HEK293 (cell line): ENCODE results near the gene SERPINB6.

ENCODE experiments used
- CTCF ChIA-PET: fragments of 350-600 bp; formaldehyde crosslinking; extraction: SDS; loops from one replicate; lab custom pipeline; 2021; ENCODE audit warnings: antibody characterized with exemption; lab: Yijun Ruan, JAX
- POLR2A ChIA-PET: fragments of 300-600 bp; formaldehyde crosslinking; extraction: SDS; loops from one replicate; lab custom pipeline; 2020; ENCODE audit warnings: antibody characterized with exemption, inconsistent platforms; lab: Yijun Ruan, JAX
- H3K27ac ChIP-seq: fragments of 200-500 bp; sonication (Bioruptor generic); 2 replicates; pipeline ENCODE4 v1.5.1; 2014; ENCODE audit warnings: low read depth, low read length, control low read depth, inconsistent platforms; ENCODE audit errors: extremely low read depth
- H3K36me3 ChIP-seq, 2 experiments: fragments of 200-500 bp in 1 of 2; sonication (Bioruptor generic) in 1 of 2; 1 replicate in 1 of 2; 2 replicates in 1 of 2; pipeline ENCODE4 v1.5.1; 2014 to 2017; ENCODE audit warnings: inconsistent platforms in 2 of 2, low read length in 2 of 2; ENCODE audit not compliant: control insufficient read depth in 2 of 2, insufficient read depth in 1 of 2
- H3K4me1 ChIP-seq: fragments of 200-500 bp; sonication (Bioruptor generic); 2 replicates; pipeline ENCODE4 v1.5.1; 2014; ENCODE audit warnings: mild to moderate bottlenecking, low read length, inconsistent platforms; ENCODE audit not compliant: control insufficient read depth, insufficient read depth
- H3K4me3 ChIP-seq: 2 replicates; pipeline ENCODE4 v1.5.1; 2011; ENCODE audit warnings: low read depth, mild to moderate bottlenecking, control low read depth, low read length, moderate library complexity
- H3K9me3 ChIP-seq: fragments of 200-500 bp; sonication (Bioruptor generic); 2 replicates; pipeline ENCODE4 v1.5.1; 2014; ENCODE audit warnings: low read depth, low read length, inconsistent platforms; ENCODE audit not compliant: control insufficient read depth, insufficient read depth
- KLF10 ChIP-seq: fragments of 450-650 bp; IDR thresholded peaks from 2 replicates; pipeline ENCODE4 v1.5.1; 2018; ENCODE audit warnings: missing biosample characterization, mild to moderate bottlenecking, missing genetic modification characterization
- PBX3 ChIP-seq: sonication (generic); formaldehyde crosslinking; IDR thresholded peaks from 2 replicates; pipeline ENCODE4 v1.8.1; 2022; ENCODE audit warnings: mild to moderate bottlenecking, moderate library complexity, missing genetic modification reagents
- PRDM10 ChIP-seq: fragments of 450-650 bp; formaldehyde crosslinking; IDR thresholded peaks from 2 replicates; pipeline ENCODE4 v1.5.1; 2016; ENCODE audit warnings: missing biosample characterization, missing genetic modification characterization
- TCF7L2 ChIP-seq: IDR thresholded peaks from 2 replicates; pipeline ENCODE4 v1.6.1; 2011; ENCODE audit warnings: low read depth, mild to moderate bottlenecking, inconsistent platforms, low read length, moderate library complexity, borderline replicate concordance
- TRIM28 ChIP-seq: IDR thresholded peaks from 2 replicates; pipeline ENCODE4 v1.6.1; 2011; ENCODE audit warnings: low read length, control low read depth, borderline replicate concordance
- ZBTB7A ChIP-seq: fragments of 450-650 bp; formaldehyde crosslinking; IDR thresholded peaks from 2 replicates; pipeline ENCODE4 v1.5.1; 2016; ENCODE audit warnings: low read depth, missing biosample characterization, missing genetic modification characterization
- ZBTB8A ChIP-seq: fragments of 450-650 bp; formaldehyde crosslinking; IDR thresholded peaks from 2 replicates; pipeline ENCODE4 v1.5.1; 2016; ENCODE audit warnings: missing biosample characterization, missing genetic modification characterization
- ZNF112 ChIP-seq: fragments of 450-650 bp; formaldehyde crosslinking; IDR thresholded peaks from 2 replicates; pipeline ENCODE4 v1.5.0; 2017; ENCODE audit warnings: missing biosample characterization, missing genetic modification characterization
- ZNF335 ChIP-seq: fragments of 450-650 bp; formaldehyde crosslinking; conservative IDR thresholded peaks from 2 replicates; pipeline ENCODE4 v1.5.1; 2016; ENCODE audit warnings: missing biosample characterization, missing genetic modification characterization
- ZNF362 ChIP-seq: fragments of 450-650 bp; formaldehyde crosslinking; IDR thresholded peaks from 2 replicates; pipeline ENCODE4 v1.5.1; 2016; ENCODE audit warnings: missing biosample characterization, missing genetic modification characterization
- ZNF394 ChIP-seq: fragments of 450-650 bp; formaldehyde crosslinking; IDR thresholded peaks from 2 replicates; pipeline ENCODE4 v1.5.1; 2016; ENCODE audit warnings: missing biosample characterization, missing genetic modification characterization, mild to moderate bottlenecking, moderate library complexity, borderline replicate concordance
- ZNF449 ChIP-seq: fragments of 450-650 bp; formaldehyde crosslinking; IDR thresholded peaks from 2 replicates; pipeline ENCODE4 v1.5.1; 2017; ENCODE audit warnings: missing biosample characterization, mild to moderate bottlenecking, missing genetic modification characterization, moderate library complexity
- ZNF501 ChIP-seq: fragments of 450-650 bp; formaldehyde crosslinking; IDR thresholded peaks from 2 replicates; pipeline ENCODE4 v1.5.1; 2016; ENCODE audit warnings: missing biosample characterization, missing genetic modification characterization
- ZNF585B ChIP-seq: fragments of 450-650 bp; formaldehyde crosslinking; IDR thresholded peaks from 2 replicates; pipeline ENCODE4 v1.5.1; 2016; ENCODE audit warnings: missing biosample characterization, missing genetic modification characterization
- TF ChIP-seq, protein P1 (sequence below): fragments of 450-650 bp; formaldehyde crosslinking; IDR thresholded peaks from 2 replicates; pipeline ENCODE4 v1.5.1; 2016; ENCODE audit warnings: missing biosample characterization, missing genetic modification characterization

SERPINB6 gene

DNA sequence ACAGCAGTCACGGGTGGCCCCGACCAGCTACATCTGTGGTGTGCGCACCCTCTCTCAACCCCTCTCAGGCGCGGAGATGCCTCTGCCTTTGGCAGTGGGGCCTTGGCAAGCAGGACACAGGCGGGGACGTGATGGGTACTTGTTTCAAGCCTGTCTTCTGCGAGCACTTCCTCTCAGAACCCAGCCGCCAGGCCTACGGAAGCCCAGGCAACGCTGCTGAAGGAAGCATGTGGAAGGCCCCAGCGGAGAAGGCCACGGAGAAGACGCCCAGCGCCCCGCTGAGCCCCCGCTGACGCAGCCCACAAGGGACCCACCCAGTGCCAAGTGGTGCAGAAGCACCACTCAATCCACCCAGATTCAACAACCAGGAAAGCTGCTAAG lies 13.0 kb downstream of the SERPINB6 start (continued):
- TF ChIP-seq, protein P1, sequence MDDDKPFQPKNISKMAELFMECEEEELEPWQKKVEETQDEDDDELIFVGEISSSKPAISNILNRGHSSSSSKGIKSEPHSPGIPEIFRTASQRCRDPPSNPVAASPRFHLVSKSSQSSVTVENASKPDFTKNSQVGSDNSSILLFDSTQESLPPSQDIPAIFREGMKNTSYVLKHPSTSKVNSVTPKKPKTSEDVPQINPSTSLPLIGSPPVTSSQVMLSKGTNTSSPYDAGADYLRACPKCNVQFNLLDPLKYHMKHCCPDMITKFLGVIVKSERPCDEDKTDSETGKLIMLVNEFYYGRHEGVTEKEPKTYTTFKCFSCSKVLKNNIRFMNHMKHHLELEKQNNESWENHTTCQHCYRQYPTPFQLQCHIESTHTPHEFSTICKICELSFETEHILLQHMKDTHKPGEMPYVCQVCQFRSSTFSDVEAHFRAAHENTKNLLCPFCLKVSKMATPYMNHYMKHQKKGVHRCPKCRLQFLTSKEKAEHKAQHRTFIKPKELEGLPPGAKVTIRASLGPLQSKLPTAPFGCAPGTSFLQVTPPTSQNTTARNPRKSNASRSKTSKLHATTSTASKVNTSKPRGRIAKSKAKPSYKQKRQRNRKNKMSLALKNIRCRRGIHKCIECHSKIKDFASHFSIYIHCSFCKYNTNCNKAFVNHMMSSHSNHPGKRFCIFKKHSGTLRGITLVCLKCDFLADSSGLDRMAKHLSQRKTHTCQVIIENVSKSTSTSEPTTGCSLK: no peak
- TF ChIP-seq TCF7L2: no peak
- no peak for TF ChIP-seq ZNF501 (tag by site-specific recombination)
- no peak for TF ChIP-seq PRDM10 (tag by site-specific recombination)
- TF ChIP-seq ZNF335 (tag by site-specific recombination): no peak
- no peak for TF ChIP-seq ZBTB8A (tag by site-specific recombination)
- TF ChIP-seq ZNF394 (tag by site-specific recombination): no peak
- no peak for TF ChIP-seq ZNF112 (tag by site-specific recombination)
- TF ChIP-seq ZNF585B (tag by site-specific recombination): no peak
- no peak for TF ChIP-seq ZNF362 (tag by site-specific recombination)
- TF ChIP-seq ZBTB7A (tag by site-specific recombination): no peak
- TF ChIP-seq PBX3 (CRISPR knock-in tag): no peak

- Histone ChIP-seq H3K36me3 (peaks cover 7 to 23% of the 10 kb centered on the region in 2 experiments), H3K9me3 (no peaks in the 10 kb centered on the region), H3K4me3 (no peak overlapping the region), H3K27ac (no peak overlapping the region), H3K4me1 (peaks cover 4% of the 10 kb centered on the region; the same call in 1 of the 2 replicates)
- CTCF ChIA-PET: interaction anchor here (0.6 to 1.3 kb wide), 3 partner anchors 31 to 168 kb away, joined by 3 to 6 read pairs (median 4); no protein-coding TSS in a partner anchor
- TF ChIP-seq TRIM28: no peak
- no peak for TF ChIP-seq KLF10 (tag by site-specific recombination)
- TF ChIP-seq ZNF449: peak; percentile 70
- POLR2A ChIA-PET: no interaction called here
Measured at GRCh38 chr6:2957696-2958330, 13.6 kb downstream of the SERPINB6 start.
